Measurements from ENCODE around the gene LPCAT2.
A peak's percentile ranks its signal among the peaks of the same experiment; 100 is the strongest.

The LPCAT2 gene

GRCh38 chr16:55481023-55481422 is 27.8 kb upstream of the LPCAT2 start:
- no peak for DNase-seq (ENCODE audit: low spot score)

DNA sequence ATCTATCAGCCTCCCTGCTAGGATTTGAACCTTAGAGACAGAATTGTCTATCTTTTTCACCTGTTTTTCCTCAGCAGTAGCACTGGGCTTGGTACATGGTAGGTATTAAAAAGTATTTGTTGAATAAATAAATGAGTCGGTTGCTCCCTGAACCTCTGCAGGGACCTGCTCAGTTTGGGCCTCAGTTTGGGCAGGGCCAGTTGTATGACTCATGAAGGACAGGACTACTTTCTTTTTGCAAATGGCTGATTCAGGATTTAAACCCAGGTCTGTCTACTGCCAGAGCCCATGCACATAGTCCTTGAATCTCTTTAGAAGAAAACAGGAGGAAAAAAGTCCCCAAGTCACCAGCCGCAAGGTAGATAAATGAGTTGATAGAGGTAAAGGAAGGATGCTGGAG is 26.8 kb upstream of the LPCAT2 start:
- DNase-seq (ENCODE audit: low spot score): no peak

GRCh38 chr16:55487048-55487803 is 21.6 kb upstream of the LPCAT2 start:
- DNase-seq (ENCODE audit: low spot score): no peak

- DNase-seq (ENCODE audit: low spot score): no peak
Measured at GRCh38 chr16:55488306-55488705, 20.6 kb upstream of the LPCAT2 start.

DNA sequence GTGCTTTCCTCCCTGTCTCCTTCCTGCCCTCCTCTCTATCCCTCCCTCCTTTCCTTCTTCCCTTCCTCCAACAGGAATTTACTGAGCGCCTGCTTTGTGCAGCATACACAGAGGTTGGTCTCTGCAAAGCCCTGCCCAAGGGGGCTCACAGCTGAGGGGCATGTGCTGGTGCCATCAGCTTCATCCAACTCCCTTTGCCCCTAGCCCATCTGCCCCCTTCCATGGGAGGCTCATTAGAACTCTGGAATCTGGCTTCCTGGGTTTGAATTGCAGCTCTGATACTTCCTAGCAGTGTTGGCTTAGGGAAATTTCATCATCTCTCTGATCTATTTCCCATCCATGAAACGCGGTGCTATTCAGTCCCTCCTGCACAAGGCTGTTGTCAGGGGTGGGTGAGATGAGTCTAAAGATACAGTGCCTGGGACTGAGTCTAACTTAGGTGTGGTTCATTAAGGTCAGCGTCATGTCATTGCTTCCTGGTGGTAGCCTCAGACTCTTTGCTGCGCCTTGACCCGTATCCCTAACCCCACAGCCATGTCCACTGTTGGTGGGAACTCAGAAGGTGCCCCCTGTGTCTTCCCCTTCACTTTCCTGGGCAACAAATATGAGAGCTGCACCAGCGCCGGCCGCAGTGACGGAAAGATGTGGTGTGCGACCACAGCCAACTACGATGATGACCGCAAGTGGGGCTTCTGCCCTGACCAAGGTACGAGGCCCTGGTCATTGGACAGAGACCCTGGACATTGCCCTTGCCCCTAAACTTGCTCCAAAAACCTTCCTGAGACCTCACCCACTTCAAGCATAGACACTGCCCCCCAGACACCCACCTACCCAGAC is 19.5 kb upstream of the LPCAT2 start:
- no peak for DNase-seq (ENCODE audit: low spot score)

DNA sequence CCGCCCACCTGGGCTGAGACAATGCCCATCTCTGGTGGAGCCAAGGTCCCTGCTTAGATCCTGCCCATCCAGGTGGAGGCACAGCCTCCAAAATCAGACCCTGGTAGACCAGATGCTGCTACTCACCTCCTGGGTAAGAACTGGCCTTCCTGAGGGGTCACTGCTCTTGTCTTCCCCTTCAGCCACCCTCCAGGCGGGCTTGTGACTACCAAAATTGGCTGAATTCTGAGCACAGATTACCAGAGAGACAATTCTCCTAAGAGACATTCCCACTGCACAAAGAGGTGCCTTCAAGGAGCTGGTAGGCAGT is 19.0 kb upstream of the LPCAT2 start:
- DNase-seq (ENCODE audit: low spot score): no peak

DNA sequence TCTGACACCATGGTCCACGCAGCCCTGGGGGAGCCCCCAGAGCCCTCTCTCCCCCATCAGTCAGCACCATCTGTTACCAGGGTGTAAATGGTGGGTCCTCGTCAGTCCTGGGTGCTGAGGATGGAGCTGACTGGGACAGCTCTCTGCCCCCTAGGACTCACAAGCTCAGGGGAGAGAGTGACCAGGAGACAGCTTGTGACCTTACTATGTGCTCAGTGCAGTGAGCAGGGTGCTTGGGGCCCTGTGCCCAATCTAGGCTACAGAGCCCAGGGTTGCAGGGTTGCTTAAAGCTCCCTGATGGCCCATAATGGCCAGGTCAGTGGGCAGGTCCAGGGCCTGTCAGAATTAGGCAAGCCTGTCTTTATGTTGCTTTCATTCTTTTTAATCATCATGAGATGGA is 18.6 kb upstream of the LPCAT2 start:
- no peak for DNase-seq (ENCODE audit: low spot score)

DNA sequence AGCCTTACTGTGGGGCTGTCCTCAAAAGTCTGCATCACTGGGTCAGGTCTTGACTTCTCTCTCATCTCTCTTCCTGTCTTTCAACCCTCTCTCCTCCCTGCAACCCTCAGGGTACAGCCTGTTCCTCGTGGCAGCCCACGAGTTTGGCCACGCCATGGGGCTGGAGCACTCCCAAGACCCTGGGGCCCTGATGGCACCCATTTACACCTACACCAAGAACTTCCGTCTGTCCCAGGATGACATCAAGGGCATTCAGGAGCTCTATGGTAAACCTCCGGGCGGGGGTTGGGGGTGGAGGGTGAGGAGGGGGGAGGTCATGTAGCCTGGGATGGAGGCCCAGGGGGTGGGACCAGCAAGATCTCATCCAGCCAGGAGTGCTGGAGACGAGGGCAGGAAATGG is 17.2 kb upstream of the LPCAT2 start:
- DNase-seq (ENCODE audit: low spot score): no peak

GRCh38 chr16:55492756-55493380 is 16.0 kb upstream of the LPCAT2 start:
- no peak for DNase-seq (ENCODE audit: low spot score)

GRCh38 chr16:55494994-55495421 is 13.9 kb upstream of the LPCAT2 start:
- DNase-seq (ENCODE audit: low spot score): no peak

DNA sequence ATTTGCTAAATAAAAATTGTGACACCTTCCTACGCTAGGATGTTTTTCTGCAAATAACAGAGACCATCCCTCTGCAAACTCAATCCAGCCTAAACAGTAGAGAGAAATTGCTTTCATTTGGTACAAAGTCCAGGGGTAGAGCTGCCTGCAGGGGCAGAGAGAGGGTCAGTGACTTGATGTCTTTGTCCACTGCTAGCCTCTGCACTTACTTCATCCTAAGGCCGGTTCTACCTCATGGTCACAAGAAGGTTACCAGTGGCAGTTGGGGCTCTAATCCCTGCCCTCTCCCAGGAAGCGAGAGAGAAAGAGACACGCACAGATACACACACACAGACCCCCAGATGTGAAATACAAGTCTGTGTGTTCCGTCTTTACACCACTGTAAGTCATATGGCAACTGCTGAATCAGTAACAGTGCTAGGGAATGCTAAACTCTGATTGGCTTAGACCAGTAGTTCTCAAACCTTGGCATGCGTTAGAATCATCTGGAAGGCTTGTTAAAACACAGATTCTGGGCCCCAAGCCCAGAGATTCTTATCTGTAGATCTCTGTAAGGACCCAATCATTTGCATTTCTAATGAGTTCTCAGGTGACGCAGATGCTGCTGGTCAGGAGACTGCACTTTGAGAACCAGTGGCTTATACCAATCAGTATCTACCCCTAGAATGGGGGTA is 13.1 kb upstream of the LPCAT2 start:
- DNase-seq (ENCODE audit: low spot score): no peak

GRCh38 chr16:55496509-55497145 is 12.2 kb upstream of the LPCAT2 start:
- no peak for DNase-seq (ENCODE audit: low spot score)

- DNase-seq (ENCODE audit: low spot score): no peak
Measured at GRCh38 chr16:55497558-55497957, 11.3 kb upstream of the LPCAT2 start.

DNA sequence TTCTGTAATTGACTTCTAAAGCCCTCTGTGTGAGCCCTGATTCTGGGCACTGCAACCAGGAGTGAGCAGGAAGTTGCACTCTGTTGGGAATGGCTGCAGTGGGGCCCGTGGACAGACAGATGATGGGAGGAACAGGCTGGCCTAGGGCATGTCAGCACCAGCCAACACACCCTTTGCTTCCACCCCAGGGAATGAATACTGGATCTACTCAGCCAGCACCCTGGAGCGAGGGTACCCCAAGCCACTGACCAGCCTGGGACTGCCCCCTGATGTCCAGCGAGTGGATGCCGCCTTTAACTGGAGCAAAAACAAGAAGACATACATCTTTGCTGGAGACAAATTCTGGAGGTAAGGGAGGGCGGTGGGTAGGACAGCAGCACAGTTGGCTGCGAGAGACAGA is 10.8 kb upstream of the LPCAT2 start:
- no peak for DNase-seq (ENCODE audit: low spot score)

DNA sequence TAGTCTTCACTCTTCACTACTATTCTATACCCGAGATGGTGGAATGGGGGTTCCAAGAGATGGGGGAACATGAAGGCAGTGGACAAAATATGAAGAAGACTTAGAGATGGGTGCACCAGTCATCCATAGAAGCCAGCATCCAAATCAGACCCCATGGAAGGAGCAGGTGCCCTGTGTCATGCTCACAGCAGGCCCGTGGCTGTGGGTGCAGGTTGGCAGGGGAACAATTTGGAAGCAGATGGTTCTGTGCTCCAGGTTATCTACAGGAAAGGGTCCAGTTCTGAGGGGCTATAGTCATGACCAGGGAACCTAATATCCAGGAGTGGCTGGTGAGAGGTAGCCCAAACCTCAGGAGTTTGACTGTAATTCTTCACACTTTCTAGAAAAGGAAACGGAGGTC is 9.6 kb upstream of the LPCAT2 start:
- no peak for DNase-seq (ENCODE audit: low spot score)

- peak; percentile 77 for DNase-seq (ENCODE audit: low spot score)
Measured at GRCh38 chr16:55499951-55500529, 8.8 kb upstream of the LPCAT2 start.

DNA sequence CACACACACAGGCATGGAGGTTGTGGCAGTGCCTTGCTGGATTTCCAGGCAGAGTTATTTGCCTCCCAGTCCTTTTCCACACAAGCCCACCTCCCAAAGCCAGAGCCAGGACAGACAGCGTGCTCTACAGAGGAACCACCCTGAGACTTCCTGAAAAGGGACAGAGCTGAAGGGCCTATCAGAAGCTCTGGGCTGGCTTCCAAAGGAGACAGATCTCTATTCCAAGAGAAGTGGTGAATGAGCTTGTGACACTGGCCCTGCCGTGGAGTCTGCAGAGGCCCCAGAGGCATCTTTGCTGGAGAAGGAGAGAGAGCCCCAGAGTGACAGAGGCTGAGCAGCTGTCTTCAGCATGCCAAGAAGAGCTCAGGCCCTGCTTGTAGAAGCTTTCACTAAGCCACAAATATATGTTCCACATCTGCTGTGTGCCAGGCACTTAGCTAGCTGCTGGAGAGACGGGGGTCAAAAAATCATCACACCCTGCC is 8.3 kb upstream of the LPCAT2 start:
- no peak for DNase-seq (ENCODE audit: low spot score)

- DNase-seq (ENCODE audit: low spot score): peak; percentile 14
Measured at GRCh38 chr16:55501549-55502322, 7.1 kb upstream of the LPCAT2 start.

DNA sequence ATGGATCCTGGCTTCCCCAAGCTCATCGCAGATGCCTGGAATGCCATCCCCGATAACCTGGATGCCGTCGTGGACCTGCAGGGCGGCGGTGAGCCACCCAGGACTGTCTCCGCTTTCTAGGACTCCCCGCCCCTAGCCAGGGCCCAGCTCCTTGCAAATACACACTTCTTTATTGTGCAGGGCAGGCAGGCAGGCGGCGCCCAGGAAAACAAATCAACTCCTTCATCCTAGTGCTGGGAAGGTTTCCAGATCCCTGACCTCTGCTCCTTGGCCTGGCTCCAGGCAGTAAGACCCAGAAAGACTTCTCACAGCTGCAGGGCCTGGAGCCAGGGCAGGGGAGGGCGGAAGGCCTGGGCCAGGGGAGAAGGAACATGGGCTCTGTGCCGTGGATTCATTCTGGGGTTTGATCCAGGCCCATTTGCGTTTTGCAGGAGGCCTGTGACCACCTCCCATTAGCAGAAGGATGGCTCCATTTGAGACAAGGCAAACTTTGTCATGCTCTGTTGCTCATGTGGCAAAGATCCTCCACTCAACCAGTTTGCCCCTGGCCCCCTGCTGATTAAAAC is 6.0 kb upstream of the LPCAT2 start:
- DNase-seq (ENCODE audit: low spot score): no peak
